Erythroblast (primary cell): ENCODE data around the gene SH2D3A.

Experiments
- GATA1 ChIP-seq: IDR thresholded peaks from 2 replicates; pipeline ENCODE4 v1.6.1; 2011; ENCODE audit warnings: low read depth, mild to moderate bottlenecking, control low read depth, low read length, moderate library complexity
- POLR2A ChIP-seq: IDR thresholded peaks from 2 replicates; pipeline ENCODE4 v1.6.1; 2011; ENCODE audit warnings: mild to moderate bottlenecking, low read length

DNA sequence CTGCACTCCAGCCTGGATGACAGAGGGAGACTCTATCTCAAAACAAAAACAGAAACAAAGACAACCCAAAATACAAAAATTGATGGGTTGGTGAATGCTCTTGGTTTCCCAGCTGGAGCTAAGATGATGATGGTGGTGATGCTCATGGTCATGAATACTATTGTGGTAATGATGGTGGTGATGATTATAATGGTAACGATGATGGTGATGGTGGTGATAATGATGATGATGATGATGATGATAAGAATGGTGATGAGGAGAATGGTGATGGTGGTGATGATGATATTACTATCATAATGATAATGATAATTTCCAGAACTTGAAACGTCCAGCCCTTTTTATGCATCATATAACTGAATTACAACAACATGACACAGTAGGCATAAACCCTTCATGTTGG, 45.4 kb upstream of the SH2D3A start:
- no peak for TF ChIP-seq POLR2A
- no peak for TF ChIP-seq GATA1
